Urothelium cell line (cell line): Measurements from ENCODE around the gene KRTAP3-3.
"Not testable (repeated sequence)": the region's sequence is repeated elsewhere in the genome, so short reads cannot be mapped to it uniquely, and the experiment has no call there.

Experiments
- DNase-seq: peaks from one replicate; pipeline ENCODE4 v3.0.0; 2011; ENCODE audit warnings: low spot score, mixed read lengths
- FAIRE-seq: peaks from 2 replicates; lab custom pipeline; 2011; peaks lifted over from hg19 to GRCh38; lab: Jason Lieb, UNC

The KRTAP3-3 gene

DNA sequence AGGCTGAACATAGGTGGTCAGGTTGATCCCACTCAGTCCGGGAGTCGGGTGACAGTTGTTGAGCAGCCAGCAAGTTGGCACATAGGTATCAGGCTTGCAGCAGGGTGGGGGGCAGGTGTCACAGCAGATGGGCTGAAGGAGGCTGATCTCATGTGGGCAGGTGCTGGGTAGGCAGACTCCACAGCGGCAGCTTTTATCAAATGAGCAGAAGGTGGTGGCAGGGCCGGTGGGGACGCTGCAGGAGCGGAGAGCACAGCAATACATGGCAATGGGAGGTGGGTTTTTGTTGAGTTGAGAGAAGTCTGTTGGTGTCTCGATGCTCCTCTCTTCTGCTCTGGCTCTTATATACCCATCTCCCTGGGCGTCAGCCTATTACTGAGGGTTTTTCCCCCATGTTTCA is 14.8 kb upstream of the KRTAP3-3 start, which contains the start of gene KRTAP3-1:
Gene KRTAP3-1 (minus strand): TSS at position 318 of the 400 bp plus-strand sequence. CDS start 54 bp downstream, at position 264.
- FAIRE-seq (no peak), DNase-seq (no peak)

DNA sequence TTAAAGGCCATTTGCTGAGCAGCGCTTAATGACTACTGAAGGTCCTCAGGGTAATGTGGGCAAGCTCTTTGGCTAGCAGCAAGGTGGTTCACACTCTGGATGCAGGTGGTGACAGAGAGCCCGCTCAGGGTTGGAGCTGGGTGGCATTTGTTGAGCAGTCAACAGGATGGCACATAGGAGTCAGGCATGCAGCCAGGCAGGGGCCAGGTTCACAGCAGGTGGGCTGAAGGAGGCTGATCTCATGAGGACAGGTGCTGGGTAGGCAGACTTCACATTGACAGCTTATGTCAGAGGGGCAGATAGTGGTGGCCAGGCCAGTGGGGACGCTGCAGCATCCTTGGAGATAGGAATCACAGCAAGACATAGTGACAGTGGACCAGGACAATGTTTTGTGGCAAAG is 10.4 kb upstream of the KRTAP3-3 start:
- DNase-seq, result no peak

DNA sequence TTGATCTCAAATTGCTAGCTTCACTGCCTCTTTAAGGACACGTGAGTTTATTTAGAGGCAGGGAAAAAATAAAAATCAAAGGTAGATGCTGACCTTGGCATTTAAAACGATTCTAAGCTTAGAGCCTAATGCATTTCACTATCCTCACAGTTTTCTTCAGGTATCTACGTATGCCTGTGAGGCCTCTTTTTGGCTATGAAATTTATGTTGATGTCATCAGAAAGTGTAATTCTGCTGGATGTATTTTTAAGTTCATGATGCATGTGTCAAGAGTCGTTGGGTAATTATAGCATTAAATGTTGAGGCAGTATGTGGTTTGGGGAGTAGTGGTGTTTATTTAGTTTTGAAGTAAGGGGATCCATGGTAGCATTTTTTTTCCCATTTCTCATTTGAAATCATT is 10.0 kb upstream of the KRTAP3-3 start:
- FAIRE-seq, result no peak
- no peak for DNase-seq

More for the DNA sequence above, 10.4 kb upstream of the KRTAP3-3 start:
- FAIRE-seq, result no peak

DNA sequence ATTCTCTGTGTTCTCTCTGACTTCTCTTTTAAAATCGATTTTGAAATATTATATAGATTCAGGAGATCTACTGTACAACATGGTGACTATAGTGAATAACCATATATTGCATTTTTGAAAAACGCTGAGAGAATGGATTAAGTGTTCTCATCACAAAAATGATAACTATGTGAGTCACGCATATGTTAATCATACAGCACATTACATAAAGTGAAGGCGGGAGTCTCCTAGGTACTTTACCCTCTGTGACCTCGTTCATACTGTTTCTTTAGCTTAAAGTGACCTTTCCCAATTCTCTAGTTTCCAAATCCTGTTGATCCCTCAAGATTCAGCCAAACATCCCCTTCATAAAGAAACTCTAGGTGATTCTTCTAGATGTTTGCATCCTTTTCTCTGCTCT is 8.8 kb upstream of the KRTAP3-3 start:
- no peak for FAIRE-seq
- no peak for DNase-seq

DNA sequence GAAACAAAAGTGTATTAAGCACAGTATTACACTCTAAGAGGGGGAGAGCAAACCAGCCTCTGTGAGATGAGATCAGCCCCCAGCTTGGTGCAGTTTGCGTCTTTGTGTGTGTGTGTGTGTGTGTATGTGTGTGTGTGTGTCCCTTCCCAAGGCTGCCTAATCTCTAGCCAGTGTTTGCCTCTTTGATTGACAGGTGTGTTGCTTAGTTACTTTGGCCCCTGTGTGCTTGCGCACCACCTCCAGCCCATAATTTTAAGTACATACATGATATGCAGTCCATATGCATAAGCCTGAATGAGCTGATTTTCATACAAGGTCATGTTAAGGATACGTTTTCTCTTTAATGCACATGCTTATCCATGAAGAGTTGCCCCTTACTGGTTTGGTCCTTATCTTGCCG is 7.8 kb upstream of the KRTAP3-3 start:
- DNase-seq, result no peak
- FAIRE-seq, result no peak

DNA sequence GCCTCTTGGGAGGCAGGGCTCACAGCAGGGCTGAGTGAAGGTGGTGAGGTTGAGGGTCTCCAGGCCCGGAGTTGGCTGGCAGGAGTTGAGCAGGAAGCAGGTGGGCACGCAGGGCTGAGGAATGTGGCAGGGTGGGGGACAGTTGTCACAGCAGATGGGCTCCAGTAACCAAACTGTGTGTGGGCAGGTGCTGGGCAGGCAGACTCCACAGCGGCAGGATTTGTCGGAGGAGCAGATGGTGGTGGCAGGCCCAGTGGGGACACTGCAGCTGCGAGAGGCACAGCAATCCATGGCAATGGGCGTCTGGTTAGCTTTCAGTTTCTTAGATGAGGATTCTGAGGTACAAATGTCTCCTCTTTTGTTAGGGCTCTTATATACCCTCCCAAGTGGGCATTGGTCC is 5.6 kb upstream of the KRTAP3-3 start, which contains the start of gene KRTAP3-2:
Gene KRTAP3-2 (minus strand): TSS at position 344 of the 400 bp plus-strand sequence. CDS start 53 bp downstream, at position 291.
- FAIRE-seq, result peak; percentile 96
- DNase-seq, result not testable (repeated sequence)

DNA sequence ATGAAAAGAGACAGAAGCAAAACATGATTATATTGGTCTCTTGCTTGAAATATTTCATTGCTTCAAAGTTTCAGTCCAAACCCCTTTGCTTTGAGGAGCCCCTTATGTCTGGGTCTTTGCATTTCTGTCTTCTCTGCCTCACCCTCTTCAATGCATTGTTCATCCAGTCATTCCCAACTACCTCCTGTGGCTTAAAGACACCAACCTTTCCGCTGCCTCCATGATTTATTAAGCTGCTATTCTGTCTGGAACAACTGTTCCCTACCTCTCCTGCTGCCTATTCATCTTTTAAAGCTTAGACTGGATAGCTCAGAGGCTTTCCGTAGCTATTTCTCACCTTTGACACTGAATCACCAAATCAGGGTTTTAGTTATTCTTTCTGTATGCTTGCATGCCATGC is 3.4 kb upstream of the KRTAP3-3 start:
- DNase-seq, result no peak
- no peak for FAIRE-seq

DNA sequence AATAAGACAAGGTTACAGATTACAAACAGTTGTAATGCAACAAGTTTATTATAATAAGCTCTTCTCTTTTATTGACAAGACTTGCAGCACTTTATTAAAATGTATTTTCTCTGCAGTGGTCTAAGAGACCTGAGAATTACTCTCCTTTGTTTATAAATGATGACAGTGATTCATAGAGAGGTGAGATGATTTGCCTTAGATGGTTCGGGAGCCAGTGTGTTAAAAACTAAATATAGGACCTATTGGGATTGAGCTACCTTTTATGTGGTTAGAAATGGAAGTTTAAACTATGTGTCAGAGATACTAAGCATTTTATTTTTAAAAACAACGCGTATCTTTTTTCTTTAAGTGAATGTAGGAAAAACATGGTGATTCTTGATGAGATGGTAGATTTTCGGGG is 2.9 kb upstream of the KRTAP3-3 start:
- FAIRE-seq (no peak), DNase-seq (no peak)

DNA sequence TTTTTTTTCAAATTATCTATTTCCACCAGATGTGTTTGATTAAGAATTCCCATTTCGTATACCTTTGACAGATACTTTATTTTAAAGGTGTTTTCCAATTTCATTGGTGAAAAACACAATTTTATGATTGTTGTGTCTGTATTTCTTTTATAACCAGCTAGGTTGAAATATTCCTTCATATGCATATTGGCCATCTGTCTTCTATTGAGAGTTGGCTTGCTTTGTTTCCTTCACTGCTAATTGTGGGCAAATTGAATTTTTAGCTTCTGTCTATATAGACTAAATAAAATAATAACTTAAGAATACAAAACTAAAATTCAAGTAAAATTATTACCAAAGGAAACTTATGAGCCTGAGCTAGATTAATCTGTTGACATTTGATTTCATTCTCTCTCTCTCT is 1.2 kb upstream of the KRTAP3-3 start:
- DNase-seq (no peak), FAIRE-seq (no peak)

DNA sequence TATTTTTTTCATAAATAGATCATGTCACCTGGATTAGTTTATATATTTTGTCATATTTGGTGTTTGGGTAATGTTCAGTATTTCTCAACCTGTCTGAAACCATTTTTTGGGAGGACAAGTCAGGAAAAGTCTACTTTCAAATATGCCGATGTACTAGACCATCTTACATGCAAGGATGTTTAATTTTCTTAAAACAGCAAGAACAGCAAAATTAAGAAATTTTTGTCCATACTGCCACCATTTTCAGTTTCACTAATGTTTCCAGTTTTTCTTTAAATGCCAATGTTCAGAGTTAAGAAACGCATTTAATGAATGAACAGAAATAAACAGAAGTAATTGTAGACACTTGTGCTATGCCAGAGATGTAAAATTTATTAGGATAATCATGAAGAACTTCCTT is 880 bp downstream of the KRTAP3-3 start:
- FAIRE-seq, result no peak
- DNase-seq, result no peak

DNA sequence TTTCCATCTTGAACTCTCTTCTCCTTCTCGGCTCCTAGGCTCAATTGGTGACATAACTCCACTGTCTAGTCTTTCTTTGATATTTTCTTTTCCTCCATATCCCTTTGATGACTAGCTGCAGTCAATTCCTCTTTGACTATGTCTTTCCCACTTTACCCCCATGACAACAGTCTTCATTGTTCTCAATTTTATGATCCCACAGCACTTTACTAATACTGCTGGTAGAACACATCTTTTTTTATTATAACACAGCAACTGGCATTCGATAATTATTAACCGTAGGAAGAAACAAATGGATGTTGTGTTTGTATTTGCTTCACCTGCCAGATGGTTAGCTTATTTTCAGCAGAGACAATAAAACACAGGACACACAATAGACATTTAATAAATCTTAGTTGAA is 1.3 kb downstream of the KRTAP3-3 start:
- FAIRE-seq (no peak), DNase-seq (no peak)

DNA sequence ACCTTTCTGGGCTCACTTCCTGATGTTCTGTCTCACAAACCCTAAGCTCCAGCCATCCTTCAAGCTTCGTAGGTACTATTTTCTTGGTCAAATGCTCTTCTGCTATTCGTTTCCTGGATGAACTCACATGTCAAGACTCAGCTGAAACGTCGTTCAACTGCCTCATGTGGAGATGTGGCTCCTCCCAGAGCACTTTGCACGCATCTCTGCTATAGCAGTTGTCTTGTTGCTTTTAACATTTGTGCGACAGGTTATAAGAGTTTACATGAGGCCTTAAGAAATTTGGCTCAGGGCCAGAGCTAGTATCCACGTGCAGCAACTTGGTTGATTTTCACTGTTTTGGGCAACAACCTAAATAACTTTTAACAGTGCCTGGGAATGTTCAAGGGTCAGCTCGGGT is 7.0 kb downstream of the KRTAP3-3 start:
- FAIRE-seq, result no peak
- DNase-seq, result no peak

DNA sequence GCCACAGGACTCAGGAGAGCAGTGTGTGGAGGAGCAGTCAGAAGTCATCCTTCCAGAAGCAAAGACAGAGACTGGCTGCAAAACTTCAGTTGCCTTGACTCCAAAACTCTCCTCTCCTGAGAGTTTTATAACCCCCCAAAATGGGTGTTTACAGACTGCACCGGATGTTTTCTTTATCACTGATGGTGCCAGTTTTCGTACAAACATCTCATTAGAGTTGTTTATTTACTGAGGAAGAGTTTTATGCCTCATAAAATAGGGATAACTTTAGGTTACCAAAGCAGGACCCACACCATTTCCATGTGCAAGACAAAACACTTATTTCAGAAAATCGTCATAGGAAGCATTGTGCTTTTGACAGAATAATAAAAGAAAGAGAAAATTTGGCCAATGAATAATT is 9.7 kb downstream of the KRTAP3-3 start, which contains the start of gene KRT40:
Gene KRT40 (minus strand): TSS at position 101 of the 400 bp plus-strand sequence. CDS start 53 bp downstream, at position 48.
- no peak for FAIRE-seq

DNA sequence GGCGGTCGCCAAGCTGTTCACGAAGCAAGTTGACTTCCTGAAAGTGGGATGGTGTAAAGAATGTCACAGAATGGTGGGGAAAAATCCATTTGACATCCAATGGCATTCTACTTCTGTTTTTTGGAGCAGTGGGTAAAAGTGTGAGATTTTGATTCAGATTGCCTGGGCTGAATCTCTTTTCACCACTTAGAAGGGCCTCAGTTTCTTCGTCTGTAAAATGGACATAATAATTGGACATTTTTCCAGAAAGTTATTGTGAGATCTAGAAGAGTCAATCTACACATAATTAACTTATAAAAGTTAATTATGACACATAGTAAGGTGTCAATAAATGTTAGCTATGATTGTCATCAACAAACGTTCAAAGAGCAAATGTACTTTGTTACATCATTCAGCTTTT is 12.8 kb downstream of the KRTAP3-3 start:
- no peak for FAIRE-seq

More for the DNA sequence above, 9.7 kb downstream of the KRTAP3-3 start, which contains the start of gene KRT40:
- DNase-seq, result no peak

DNA sequence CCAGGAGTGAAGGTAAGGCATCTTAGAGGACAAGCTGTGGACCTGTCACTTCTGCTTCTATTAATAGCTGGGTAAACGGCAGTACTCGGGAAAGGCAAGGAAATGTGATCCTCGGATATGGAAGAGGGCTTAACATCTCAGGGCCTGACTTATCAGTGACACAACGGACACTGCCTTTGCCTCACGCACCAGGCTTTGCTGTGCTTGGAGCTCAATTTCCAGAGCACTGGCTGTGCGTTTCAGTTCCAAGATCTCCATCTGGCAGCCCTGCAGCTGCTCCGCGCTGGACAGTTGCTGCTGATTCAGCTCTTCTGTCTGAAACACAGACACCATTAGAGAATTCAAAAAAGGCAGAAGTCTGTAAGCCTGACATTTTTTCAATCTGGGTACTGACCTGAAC is 13.4 kb downstream of the KRTAP3-3 start:
- DNase-seq, result no peak
- no peak for FAIRE-seq

More for the DNA sequence above, 12.8 kb downstream of the KRTAP3-3 start:
- DNase-seq, result no peak

DNA sequence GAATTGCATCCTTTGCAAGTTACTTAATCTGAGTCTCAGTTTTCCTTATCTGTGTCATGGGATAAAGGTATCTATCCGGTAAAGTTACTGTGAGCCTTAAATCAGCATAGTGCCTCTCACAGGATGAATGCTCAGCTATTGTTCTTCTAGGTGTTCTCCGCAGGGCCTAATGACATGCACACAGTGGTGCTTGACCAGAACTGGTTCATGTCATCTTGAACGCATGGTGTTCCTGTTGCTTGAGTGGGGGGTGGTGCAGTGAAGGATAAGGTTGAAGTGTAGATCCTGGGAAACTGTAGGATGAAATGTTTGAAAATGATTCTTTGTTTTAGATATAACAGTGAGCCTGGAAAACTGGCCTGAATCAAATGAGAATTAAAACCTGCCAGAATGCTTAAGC is 13.8 kb downstream of the KRTAP3-3 start:
- FAIRE-seq, result no peak

DNA sequence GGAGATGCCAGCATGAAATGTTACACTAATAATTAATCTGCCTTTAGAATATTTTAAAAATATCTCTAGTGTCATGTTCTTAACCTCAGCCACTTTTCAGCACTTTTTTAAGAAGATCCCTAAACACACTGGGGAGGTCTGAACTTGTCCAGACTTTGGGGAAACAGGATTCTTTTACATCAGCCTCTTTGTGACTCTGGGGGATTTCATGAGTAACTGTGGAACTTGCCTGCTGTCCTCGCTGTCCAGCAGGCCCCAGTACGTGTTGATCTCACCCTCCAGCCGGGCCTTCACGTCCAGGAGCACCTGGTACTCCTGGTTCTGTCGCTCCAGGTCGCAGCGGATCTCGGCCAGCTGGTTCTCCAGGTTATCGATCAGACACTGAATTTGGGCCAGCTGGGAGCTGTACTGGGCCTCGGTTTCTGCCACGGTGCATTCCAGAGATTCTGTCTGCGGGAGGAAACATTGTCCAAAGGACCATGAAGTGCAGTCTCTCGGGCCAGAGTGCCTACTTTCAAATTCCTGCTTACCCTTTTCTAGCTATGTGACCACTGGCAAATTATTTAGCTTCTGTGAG is 15.3 kb downstream of the KRTAP3-3 start:
- no peak for FAIRE-seq
- no peak for DNase-seq

More for the DNA sequence above, 13.8 kb downstream of the KRTAP3-3 start:
- no peak for DNase-seq

DNA sequence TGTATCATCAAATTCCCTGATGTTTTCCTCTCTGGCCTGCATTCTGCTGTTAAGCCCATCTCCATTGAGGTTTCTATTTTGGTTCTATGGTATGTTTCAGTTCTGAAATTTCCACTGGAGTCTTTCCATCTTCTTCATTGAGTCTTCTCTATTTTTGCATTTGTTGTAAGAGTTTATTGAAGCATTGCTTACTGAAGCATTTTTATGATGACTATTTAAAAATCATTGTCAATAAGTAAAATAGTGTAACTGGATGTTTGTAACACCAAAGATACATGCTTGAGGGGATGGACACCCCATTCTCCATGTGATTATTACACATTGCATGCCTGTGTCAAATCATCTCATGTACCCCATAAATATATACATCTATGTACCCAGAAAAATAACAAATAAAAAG is 18.4 kb downstream of the KRTAP3-3 start:
- DNase-seq, result no peak
- FAIRE-seq, result no peak

DNA sequence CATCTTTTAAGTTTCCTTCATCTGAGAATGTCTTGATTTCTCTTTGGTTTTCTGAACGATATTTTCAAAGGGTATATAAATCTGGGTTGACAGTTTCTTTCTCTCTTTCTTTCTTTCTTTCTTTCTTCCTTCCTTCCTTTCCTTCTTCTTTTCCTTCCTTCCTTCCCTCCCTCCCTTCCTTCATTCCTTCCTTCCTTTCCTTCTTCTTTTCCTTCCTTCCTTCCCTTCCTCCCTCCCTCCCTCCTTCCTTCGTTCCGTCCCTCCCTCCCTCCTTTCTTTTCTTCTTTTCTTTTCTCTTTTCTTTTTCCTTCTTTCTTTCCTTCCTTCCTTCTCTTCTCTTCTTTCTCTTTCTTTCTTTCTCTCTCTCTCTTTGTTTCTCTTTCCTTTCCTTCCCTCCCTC is 19.6 kb downstream of the KRTAP3-3 start:
- DNase-seq (no peak), FAIRE-seq (no peak)

DNA sequence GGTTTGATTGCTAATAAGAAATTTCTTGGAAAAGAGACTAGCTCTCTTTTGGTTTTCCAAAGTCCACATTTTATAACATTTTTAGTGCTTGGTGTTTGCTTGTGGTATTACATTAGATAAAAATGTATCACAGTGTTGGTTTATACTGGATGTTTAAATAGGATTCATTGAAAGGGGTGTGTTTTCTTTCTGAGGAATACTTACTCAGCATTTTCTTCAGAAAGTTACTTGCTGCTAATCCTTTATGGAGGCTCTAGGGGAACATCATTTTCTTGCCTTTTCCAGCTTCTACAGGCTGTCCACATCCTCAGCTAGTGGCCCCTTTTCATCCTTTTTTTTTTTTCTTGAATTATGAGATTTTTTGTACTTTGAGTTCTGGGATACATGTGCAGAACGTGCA is 26.4 kb downstream of the KRTAP3-3 start:
- no peak for DNase-seq
- no peak for FAIRE-seq

DNA sequence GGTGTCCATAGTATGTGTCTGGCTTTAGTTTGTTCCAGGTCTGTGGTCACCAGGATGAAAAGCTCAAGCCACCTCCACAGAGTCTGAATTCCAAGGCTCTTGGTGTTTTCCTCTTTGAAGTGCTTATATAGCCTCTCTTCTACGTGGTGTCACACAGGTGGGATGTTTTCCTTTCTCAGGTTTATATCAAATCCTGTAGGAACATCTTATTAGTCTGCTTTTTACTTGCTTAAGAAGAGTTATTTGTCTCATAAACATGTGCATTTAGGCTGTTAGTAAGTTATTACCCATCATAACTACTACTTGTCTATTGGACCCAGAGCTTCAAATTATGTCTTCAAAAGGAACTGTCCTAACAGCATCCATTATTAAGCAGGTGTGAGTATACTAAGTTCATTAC is 27.1 kb downstream of the KRTAP3-3 start, which contains the start of gene KRT39:
Gene KRT39 (minus strand): TSS at position 101 of the 400 bp plus-strand sequence. CDS start 92 bp downstream, at position 9.
- no peak for DNase-seq
- FAIRE-seq, result no peak

DNA sequence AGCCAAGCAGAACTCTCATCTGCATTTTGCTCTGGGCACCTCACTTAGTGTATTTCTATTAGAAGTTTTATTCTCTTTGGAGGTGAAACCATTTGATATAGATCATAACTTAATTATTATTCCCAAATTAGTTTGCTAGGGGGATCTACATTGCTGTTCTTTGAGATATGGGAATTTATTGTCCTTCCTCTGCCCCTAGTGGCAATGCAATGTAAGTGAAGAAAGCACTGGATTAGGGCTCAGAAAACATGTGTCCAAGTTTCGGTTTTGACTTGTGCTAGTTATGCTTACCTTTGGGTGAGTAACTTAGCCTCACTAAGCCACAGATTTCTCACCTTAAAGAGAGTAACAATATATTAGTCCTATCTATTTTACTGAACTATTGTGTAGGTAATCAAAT is 30.1 kb downstream of the KRTAP3-3 start:
- FAIRE-seq (no peak), DNase-seq (no peak)
